ENCODE measurements around the gene KRT72. TPM values are rescaled to one million over a fixed set of nuclear protein-coding genes. Genes with fewer than 3 reads are reported as not detected.

KRT72 gene
- total RNA-seq, 1 donor: not detected

DNA sequence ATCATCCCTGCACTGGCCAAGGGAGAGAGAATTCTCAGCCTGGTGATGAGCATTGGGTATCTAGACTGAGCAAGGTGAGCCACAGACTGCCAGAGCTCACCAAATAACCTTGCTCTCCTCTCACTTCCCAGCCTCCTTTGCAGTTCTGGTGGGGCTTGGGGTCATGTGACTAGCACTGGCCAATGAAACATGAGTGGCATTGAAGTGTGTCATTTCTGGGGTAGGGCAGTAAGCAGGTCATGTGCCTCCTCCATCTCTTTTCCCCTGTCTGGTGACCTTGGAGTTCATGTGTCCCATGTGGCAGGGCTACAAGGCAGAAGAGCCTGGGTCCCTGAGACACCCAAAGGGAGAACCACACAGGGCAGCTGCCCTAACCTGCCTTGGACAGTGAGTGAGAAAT lies 3.6 kb upstream of the KRT72 start:
- H3K9me3 ChIP-seq (ENCODE audit: low read depth, low read length): no peaks in the 10 kb centered on the region

GRCh38 chr12:52603314-52603713 lies 2.1 kb upstream of the KRT72 start:
- no peak overlapping the region for H3K4me3 ChIP-seq (ENCODE audit: insufficient read depth, low read length)
- H3K27me3 ChIP-seq (ENCODE audit: insufficient read depth, low read length): peaks cover 58% of the 10 kb centered on the region
- H3K79me2 ChIP-seq (ENCODE audit: insufficient read depth, low read length): no peaks in the 10 kb centered on the region
- no peak overlapping the region for H3K4me2 ChIP-seq (ENCODE audit: insufficient read depth, low read length)
- DNase-seq (ENCODE audit: insufficient read length, low spot score, missing footprints): no peak
- no peak overlapping the region for H3K27ac ChIP-seq (ENCODE audit: low read depth, low read length)
- no peaks in the 10 kb centered on the region for H4K20me1 ChIP-seq (ENCODE audit: insufficient read depth, low read length)
- H3K36me3 ChIP-seq (ENCODE audit: insufficient read depth, low read length): no peaks in the 10 kb centered on the region
- TF ChIP-seq CTCF (IDR thresholded peaks at IDR 0.05; ENCODE audit: extremely low read depth, low read depth, low read length): no peak
- no peaks in the 10 kb centered on the region for H3K9me3 ChIP-seq (ENCODE audit: low read depth, low read length)
- H3K4me1 ChIP-seq (ENCODE audit: insufficient read depth, low read length): no peaks in the 10 kb centered on the region
- no peak overlapping the region for H2AFZ ChIP-seq (ENCODE audit: low read length)

More for the DNA sequence above, 3.6 kb upstream of the KRT72 start:
- H3K27ac ChIP-seq (ENCODE audit: low read depth, low read length): no peak overlapping the region
- H3K4me1 ChIP-seq (ENCODE audit: insufficient read depth, low read length): no peaks in the 10 kb centered on the region
- H3K36me3 ChIP-seq (ENCODE audit: insufficient read depth, low read length): no peaks in the 10 kb centered on the region
- DNase-seq (ENCODE audit: insufficient read length, low spot score, missing footprints): no peak
- H3K4me2 ChIP-seq (ENCODE audit: insufficient read depth, low read length): no peak overlapping the region
- peaks cover 57% of the 10 kb centered on the region for H3K27me3 ChIP-seq (ENCODE audit: insufficient read depth, low read length)
- no peaks in the 10 kb centered on the region for H4K20me1 ChIP-seq (ENCODE audit: insufficient read depth, low read length)
- no peak for TF ChIP-seq CTCF (IDR thresholded peaks at IDR 0.05; ENCODE audit: extremely low read depth, low read depth, low read length)
- H3K4me3 ChIP-seq (ENCODE audit: insufficient read depth, low read length): no peak overlapping the region
- no peaks in the 10 kb centered on the region for H3K79me2 ChIP-seq (ENCODE audit: insufficient read depth, low read length)
- H2AFZ ChIP-seq (ENCODE audit: low read length): no peak overlapping the region

- H3K4me2 ChIP-seq (ENCODE audit: insufficient read depth, low read length): no peak overlapping the region
- no peak for DNase-seq (ENCODE audit: insufficient read length, low spot score, missing footprints)
- no peaks in the 10 kb centered on the region for H3K9me3 ChIP-seq (ENCODE audit: low read depth, low read length)
- H3K4me3 ChIP-seq (ENCODE audit: insufficient read depth, low read length): no peak overlapping the region
- H3K79me2 ChIP-seq (ENCODE audit: insufficient read depth, low read length): no peaks in the 10 kb centered on the region
- H3K36me3 ChIP-seq (ENCODE audit: insufficient read depth, low read length): no peaks in the 10 kb centered on the region
- no peak overlapping the region for H3K27ac ChIP-seq (ENCODE audit: low read depth, low read length)
- H4K20me1 ChIP-seq (ENCODE audit: insufficient read depth, low read length): no peaks in the 10 kb centered on the region
- H3K27me3 ChIP-seq (ENCODE audit: insufficient read depth, low read length): peaks cover 60% of the 10 kb centered on the region
- no peak for TF ChIP-seq CTCF (IDR thresholded peaks at IDR 0.05; ENCODE audit: extremely low read depth, low read depth, low read length)
- no peaks in the 10 kb centered on the region for H3K4me1 ChIP-seq (ENCODE audit: insufficient read depth, low read length)
- no peak overlapping the region for H2AFZ ChIP-seq (ENCODE audit: low read length)
These were observed 1.3 kb upstream of the KRT72 start for GRCh38 chr12:52602552-52602951.

- H2AFZ ChIP-seq (ENCODE audit: low read length): no peak overlapping the region
- no peaks in the 10 kb centered on the region for H3K79me2 ChIP-seq (ENCODE audit: insufficient read depth, low read length)
- H3K4me2 ChIP-seq (ENCODE audit: insufficient read depth, low read length): no peak overlapping the region
- peaks cover 56% of the 10 kb centered on the region for H3K27me3 ChIP-seq (ENCODE audit: insufficient read depth, low read length)
- no peaks in the 10 kb centered on the region for H3K4me1 ChIP-seq (ENCODE audit: insufficient read depth, low read length)
- H3K9me3 ChIP-seq (ENCODE audit: low read depth, low read length): no peaks in the 10 kb centered on the region
- H3K4me3 ChIP-seq (ENCODE audit: insufficient read depth, low read length): no peak overlapping the region
- TF ChIP-seq CTCF (IDR thresholded peaks at IDR 0.05; ENCODE audit: extremely low read depth, low read depth, low read length): no peak
- DNase-seq (ENCODE audit: insufficient read length, low spot score, missing footprints): no peak
- H3K27ac ChIP-seq (ENCODE audit: low read depth, low read length): no peak overlapping the region
- H4K20me1 ChIP-seq (ENCODE audit: insufficient read depth, low read length): no peaks in the 10 kb centered on the region
- H3K36me3 ChIP-seq (ENCODE audit: insufficient read depth, low read length): no peaks in the 10 kb centered on the region
These were observed 408 bp upstream of the KRT72 start for GRCh38 chr12:52601671-52602070.

Data from osteoblast (primary cell).